ENCODE data around the gene IL4I1.

IL4I1 gene

GRCh38 chr19:49871349-49871985, 25.2 kb downstream of the IL4I1 start:
- no peak for TF ChIP-seq ZFX (IDR thresholded peaks at IDR 0.05; ENCODE audit: borderline replicate concordance)
- TF ChIP-seq, protein P1, sequence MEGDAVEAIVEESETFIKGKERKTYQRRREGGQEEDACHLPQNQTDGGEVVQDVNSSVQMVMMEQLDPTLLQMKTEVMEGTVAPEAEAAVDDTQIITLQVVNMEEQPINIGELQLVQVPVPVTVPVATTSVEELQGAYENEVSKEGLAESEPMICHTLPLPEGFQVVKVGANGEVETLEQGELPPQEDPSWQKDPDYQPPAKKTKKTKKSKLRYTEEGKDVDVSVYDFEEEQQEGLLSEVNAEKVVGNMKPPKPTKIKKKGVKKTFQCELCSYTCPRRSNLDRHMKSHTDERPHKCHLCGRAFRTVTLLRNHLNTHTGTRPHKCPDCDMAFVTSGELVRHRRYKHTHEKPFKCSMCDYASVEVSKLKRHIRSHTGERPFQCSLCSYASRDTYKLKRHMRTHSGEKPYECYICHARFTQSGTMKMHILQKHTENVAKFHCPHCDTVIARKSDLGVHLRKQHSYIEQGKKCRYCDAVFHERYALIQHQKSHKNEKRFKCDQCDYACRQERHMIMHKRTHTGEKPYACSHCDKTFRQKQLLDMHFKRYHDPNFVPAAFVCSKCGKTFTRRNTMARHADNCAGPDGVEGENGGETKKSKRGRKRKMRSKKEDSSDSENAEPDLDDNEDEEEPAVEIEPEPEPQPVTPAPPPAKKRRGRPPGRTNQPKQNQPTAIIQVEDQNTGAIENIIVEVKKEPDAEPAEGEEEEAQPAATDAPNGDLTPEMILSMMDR (IDR thresholded peaks at IDR 0.05), result no peak
- peak overlapping the region; percentile 93 for H3K27ac ChIP-seq

DNA sequence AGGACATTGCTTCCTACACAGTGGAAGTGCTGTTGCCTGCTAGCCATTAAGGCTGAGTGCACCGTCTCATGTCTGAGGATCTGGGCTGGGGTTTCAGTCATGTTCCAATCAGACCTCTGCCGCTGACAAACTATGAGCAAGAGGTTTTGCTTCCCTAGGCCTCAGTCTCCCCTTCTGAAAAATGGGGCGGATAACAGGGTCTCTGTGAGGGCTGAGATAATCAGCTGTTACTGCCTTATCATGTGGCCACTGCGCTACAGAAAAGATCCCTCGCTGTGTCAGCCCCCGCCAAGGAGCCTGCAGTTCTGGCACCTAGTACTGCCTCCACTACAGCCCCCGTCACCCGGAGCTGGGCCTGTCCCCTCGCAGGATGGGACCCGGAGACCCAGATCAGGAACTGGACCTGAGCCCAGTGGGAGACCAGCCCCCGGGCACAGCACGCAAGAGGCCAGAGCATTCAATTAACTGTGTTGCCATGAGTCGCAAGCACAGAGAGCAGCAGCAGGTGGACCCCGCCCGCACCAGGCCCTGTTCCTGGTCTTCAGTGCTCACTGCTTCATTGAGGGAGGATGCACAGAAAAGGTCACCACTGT, 26.3 kb downstream of the IL4I1 start:
- TF ChIP-seq, protein P1 (IDR thresholded peaks at IDR 0.05), result no peak
- no peak for TF ChIP-seq ZFX (IDR thresholded peaks at IDR 0.05; ENCODE audit: borderline replicate concordance)
- H3K27ac ChIP-seq, result peak overlapping the region; percentile 93

GRCh38 chr19:49869484-49870308, 27.0 kb downstream of the IL4I1 start:
- TF ChIP-seq, protein P1 (IDR thresholded peaks at IDR 0.05), result no peak
- no peak for TF ChIP-seq ZFX (IDR thresholded peaks at IDR 0.05; ENCODE audit: borderline replicate concordance)
- peak overlapping the region; percentile 93 for H3K27ac ChIP-seq

GRCh38 chr19:49869009-49869483, 27.6 kb downstream of the IL4I1 start:
- H3K27ac ChIP-seq, result peak overlapping the region; percentile 93
- no peak for TF ChIP-seq ZFX (IDR thresholded peaks at IDR 0.05; ENCODE audit: borderline replicate concordance)
- TF ChIP-seq, protein P1 (IDR thresholded peaks at IDR 0.05), result no peak

- no peak for TF ChIP-seq ZFX (IDR thresholded peaks at IDR 0.05; ENCODE audit: borderline replicate concordance)
- TF ChIP-seq, protein P1 (IDR thresholded peaks at IDR 0.05), result no peak
- peak within 1 kb of the TSS; percentile 93 for H3K27ac ChIP-seq
Observed at GRCh38 chr19:49866933-49867782, 29.5 kb downstream of the IL4I1 start, which contains the start of gene PNKP. PNKP (minus strand) TSS chr19:49867576; CDS start chr19:49867204, 372 bp downstream.

DNA sequence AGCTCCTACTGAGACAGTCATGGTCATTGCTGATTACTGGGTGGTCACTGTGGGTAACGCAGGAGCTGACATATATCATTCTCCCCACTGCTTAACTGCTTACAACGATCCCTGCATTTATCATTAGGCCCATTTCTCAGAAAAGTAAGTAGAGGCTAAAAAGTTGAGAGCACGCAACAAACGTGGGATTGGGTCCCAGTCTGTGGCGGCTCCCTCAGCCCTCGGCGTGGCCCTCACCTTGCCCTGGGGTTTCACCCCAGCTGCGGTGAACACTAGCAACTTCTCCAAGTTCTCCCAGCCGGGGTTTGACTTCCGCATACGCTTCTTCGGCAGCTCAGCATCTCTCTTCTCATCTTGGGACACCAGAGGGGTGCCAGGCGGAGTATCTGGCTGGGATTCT, 31.8 kb downstream of the IL4I1 start:
- TF ChIP-seq, protein P1 (IDR thresholded peaks at IDR 0.05), result no peak
- TF ChIP-seq ZFX (IDR thresholded peaks at IDR 0.05; ENCODE audit: borderline replicate concordance), result no peak
- H3K27ac ChIP-seq, result peak overlapping the region; percentile 93

All from 22Rv1 (cell line).